K562 (cell line): Measurements from ENCODE around the gene LRP1B. TPM values are rescaled to one million over a fixed set of nuclear protein-coding genes. Genes with fewer than 3 reads are reported as not detected.

Experiments
- ATAC-seq: fragments of 200-7000 bp; cut with Tn5 transposase; 3 replicates; pipeline ENCODE4 v1.9.1; 2020; ENCODE audit warnings: moderate library complexity
- BruUV-seq: library from RNA; stranded (reverse); fragments of 400-500 nt; replicated peaks from 2 replicates; lab custom pipeline; 2021; lab: Mats Ljungman, UMichigan
- CTCF ChIA-PET: fragments of 300-600 bp; formaldehyde crosslinking; extraction: SDS; loops from one replicate; lab custom pipeline; 2021; ENCODE audit warnings: low intra/inter-chr PET ratio; lab: Yijun Ruan, JAX
- POLR2A ChIA-PET: fragments of 300-600, 350-650 bp; sonication (Branson Sonifier 250); formaldehyde crosslinking; extraction: SDS; loops from one replicate; lab custom pipeline; 2021; ENCODE audit warnings: antibody characterized with exemption, inconsistent platforms; lab: Yijun Ruan, JAX
- DNase-seq, 4 experiments: peaks; one replicate each; pipeline versions ENCODE4 v3.0.0 to v3.0.0-alpha.2; 2011 to 2018; ENCODE audit warnings: low spot score in 3 of 4, mixed read lengths in 3 of 4; ENCODE audit errors: extremely low read depth in 1 of 4
- FAIRE-seq: peaks from 2 replicates; lab custom pipeline; 2011; peaks lifted over from hg19 to GRCh38; lab: Jason Lieb, UNC
- H2AFZ ChIP-seq: 2 replicates; pipeline ENCODE4 v1.6.0; 2011; ENCODE audit warnings: low read depth, low read length, control low read depth, inconsistent platforms
- H3K27ac ChIP-seq: fragments of 200-600 bp; 3 replicates; pipeline ENCODE4 v1.8.0; 2011; ENCODE audit warnings: low read depth, mild to moderate bottlenecking, control low read depth, inconsistent platforms, low read length, moderate library complexity, mixed read lengths; ENCODE audit errors: extremely low read depth
- H3K27me3 ChIP-seq, 2 experiments: fragments of 300-600 bp in 1 of 2; 2 replicates in 1 of 2; 3 replicates in 1 of 2; pipeline versions ENCODE4 v1.6.0 to v1.8.0; 2011; ENCODE audit warnings: inconsistent platforms in 2 of 2, low read length in 2 of 2, mild to moderate bottlenecking in 1 of 2, mixed read lengths in 1 of 2, moderate library complexity in 1 of 2; ENCODE audit not compliant: control insufficient read depth in 2 of 2, insufficient read depth in 2 of 2
- H3K36me3 ChIP-seq: fragments of 300-600 bp; 3 replicates; pipeline ENCODE4 v1.8.0; 2011; ENCODE audit warnings: mild to moderate bottlenecking, low read length, inconsistent platforms; ENCODE audit not compliant: control insufficient read depth, insufficient read depth
- H3K4me1 ChIP-seq, 2 experiments: fragments of 200-600 bp in 1 of 2; replicated peaks in 1 of 2; 2 replicates in 1 of 2; 3 replicates in 1 of 2; pipeline versions ENCODE4 v1.5.1 to v1.8.0; 2011; ENCODE audit warnings: inconsistent platforms in 2 of 2, low read length in 2 of 2, mild to moderate bottlenecking in 1 of 2, mixed read lengths in 1 of 2, moderate library complexity in 1 of 2; ENCODE audit not compliant: control insufficient read depth in 2 of 2, insufficient read depth in 2 of 2
- H3K4me2 ChIP-seq: 2 replicates; pipeline ENCODE4 v1.6.1; 2011; ENCODE audit warnings: low read length, control low read depth, inconsistent platforms, mixed read lengths; ENCODE audit not compliant: insufficient read depth
- H3K4me3 ChIP-seq: fragments of 200-600 bp; sonication (generic), shearing (Covaris generic); 2 replicates; pipeline ENCODE4 v1.5.1; 2016; ENCODE audit warnings: control low read depth, inconsistent platforms
- H3K79me2 ChIP-seq: fragments of 200-600 bp; 3 replicates; pipeline ENCODE4 v1.8.0; 2011; ENCODE audit warnings: low read length, inconsistent platforms; ENCODE audit not compliant: control insufficient read depth, insufficient read depth
- H3K9ac ChIP-seq, 2 experiments: 2 replicates each; pipeline versions ENCODE4 v1.6.0 to v1.6.1; 2011; ENCODE audit warnings: low read depth in 2 of 2, low read length in 2 of 2, control low read depth in 1 of 2, inconsistent platforms in 1 of 2, mild to moderate bottlenecking in 1 of 2, mixed read lengths in 1 of 2; ENCODE audit not compliant: insufficient read depth in 1 of 2
- H3K9me1 ChIP-seq: one replicate; pipeline ENCODE4 v1.6.0; 2011; ENCODE audit warnings: inconsistent platforms, mild to moderate bottlenecking, low read length, moderate library complexity; ENCODE audit not compliant: control insufficient read depth, insufficient read depth
- H3K9me3 ChIP-seq: replicated peaks from 2 replicates; pipeline ENCODE4 v1.5.1; 2011; ENCODE audit warnings: low read depth, low read length, inconsistent platforms; ENCODE audit not compliant: control insufficient read depth, insufficient read depth
- H4K20me1 ChIP-seq: replicated peaks from 2 replicates; pipeline ENCODE4 v1.6.1; 2011; ENCODE audit warnings: low read length, inconsistent platforms, mixed read lengths; ENCODE audit not compliant: control insufficient read depth, insufficient read depth
- BHLHE40 ChIP-seq: IDR thresholded peaks from 2 replicates; pipeline ENCODE4 v1.6.1; 2011; ENCODE audit warnings: low read length, improper control_type of control experiment
- CCNT2 ChIP-seq: IDR thresholded peaks from 2 replicates; pipeline ENCODE4 v1.6.1; 2011; ENCODE audit warnings: borderline replicate concordance, low read depth, mild to moderate bottlenecking, moderate library complexity, mixed read lengths, low read length; ENCODE audit not compliant: insufficient read length; ENCODE audit errors: extremely low read depth
- ERF ChIP-seq: fragments of 450-650 bp; formaldehyde crosslinking; IDR thresholded peaks from 2 replicates; pipeline ENCODE4 v1.4.0; 2020; ENCODE audit warnings: mild to moderate bottlenecking, mixed read lengths
- ESRRA ChIP-seq: fragments of 450-650 bp; IDR thresholded peaks from 2 replicates; pipeline ENCODE4 v1.6.1; 2014; ENCODE audit warnings: low read depth, mild to moderate bottlenecking, moderate library complexity, borderline replicate concordance
- ETV1 ChIP-seq: fragments of 450-650 bp; conservative IDR thresholded peaks from 2 replicates; pipeline ENCODE4 v1.6.1; 2016; ENCODE audit warnings: missing genetic modification characterization, control low read depth, low read depth, missing compliant biosample characterization
- HDAC2 ChIP-seq: fragments of 450-650 bp; IDR thresholded peaks from 2 replicates; pipeline ENCODE4 v1.6.1; 2016; ENCODE audit warnings: mild to moderate bottlenecking
- HDAC3 ChIP-seq: fragments of 450-650 bp; IDR thresholded peaks from 2 replicates; pipeline ENCODE4 v1.6.1; 2018; ENCODE audit warnings: borderline replicate concordance, mild to moderate bottlenecking, moderate library complexity; ENCODE audit not compliant: partially characterized antibody
- NEUROD1 ChIP-seq: fragments of 150-350 bp; IDR thresholded peaks from 2 replicates; pipeline ENCODE4 v1.6.1; 2014; ENCODE audit warnings: borderline replicate concordance, low read length, low read depth; ENCODE audit not compliant: partially characterized antibody
- POLR2G ChIP-seq: fragments of 200-400 bp; formaldehyde crosslinking; IDR thresholded peaks from 2 replicates; pipeline ENCODE4 v1.6.1; 2017; ENCODE audit warnings: low read depth, mild to moderate bottlenecking, antibody characterized with exemption, low read length, moderate library complexity
- TEAD1 ChIP-seq, 2 experiments: fragments of 450-650 bp in 1 of 2; sonication (generic) in 1 of 2; formaldehyde crosslinking; IDR thresholded peaks; 2 replicates each; pipeline versions ENCODE4 v1.4.0 to v1.8.0; 2020 to 2022; ENCODE audit warnings: mild to moderate bottlenecking in 2 of 2, missing genetic modification reagents in 1 of 2
- THRAP3 ChIP-seq: fragments of 450-650 bp; IDR thresholded peaks from 2 replicates; pipeline ENCODE4 v1.6.1; 2016; ENCODE audit warnings: mild to moderate bottlenecking, inconsistent platforms, borderline replicate concordance
- TOE1 ChIP-seq, 2 experiments: fragments of 450-650 bp in 1 of 2; sonication (generic) in 1 of 2; formaldehyde crosslinking in 1 of 2; IDR thresholded peaks; 2 replicates each; pipeline versions ENCODE4 v1.7.1 to v1.8.0; 2016 to 2022; ENCODE audit warnings: borderline replicate concordance in 2 of 2, mild to moderate bottlenecking in 2 of 2, antibody characterized with exemption in 1 of 2, inconsistent platforms in 1 of 2, low read depth in 1 of 2, missing genetic modification reagents in 1 of 2, moderate library complexity in 1 of 2
- ZBTB1 ChIP-seq: sonication (generic); formaldehyde crosslinking; IDR thresholded peaks from 2 replicates; pipeline ENCODE4 v1.8.1; 2023; ENCODE audit warnings: missing genetic modification reagents, low read depth, mild to moderate bottlenecking, borderline replicate concordance
- WGBS: fragments of 100-300 bp; shearing (Covaris generic); methylation state at CpG from one replicate; pipeline ENCODE4 v1.1.6; 2016; ENCODE audit warnings: low coverage, mixed read lengths; ENCODE audit not compliant: insufficient coverage; ENCODE audit errors: missing lambda C conversion rate; 5-methylcytosine and 5-hydroxymethylcytosine counted together
- in situ Hi-C: fragments of 300-500 bp; cut with MboI; formaldehyde crosslinking; loops from 4 replicates; pipeline ENCODE4 v1.15.0; 2018; ENCODE audit warnings: inconsistent platforms, mixed read lengths
- intact Hi-C: fragments of 100-400 bp; cut with micrococcal nuclease; formaldehyde crosslinking; loops from 2 replicates; pipeline ENCODE4 v1.14.2; 2022
- polyA plus RNA-seq, 8 experiments: library from polyadenylated mRNA; depleted of rRNA in 4 of 8; stranded (reverse) in 5 of 8; unstranded in 3 of 8; fragments of >200 nt; fragmentation: Nextera tagmentation in 2 of 8; fragmentation: Illumina TruSeq in 1 of 8; extraction: Ambion mirVana in 2 of 8; extraction: Trizol in 1 of 8; gene quantifications; 2 replicates each; pipeline versions ENCODE4 v1.2.1 to v1.2.3, GENCODE V29; 2011 to 2014; ENCODE audit warnings: inconsistent platforms in 1 of 8, missing spikeins in 1 of 8
- total RNA-seq, 7 experiments: library from RNA; depleted of rRNA in 6 of 7; stranded (reverse); fragments of >200 nt in 6 of 7; fragmentation: Illumina TruSeq in 2 of 7; extraction: Trizol in 2 of 7; gene quantifications; 2 replicates each; pipeline versions ENCODE4 v1.2.1 to v1.2.3, GENCODE V29; 2011 to 2021; ENCODE audit warnings: low replicate concordance in 1 of 7
- TF ChIP-seq, protein P1 (sequence below): IDR thresholded peaks from 2 replicates; pipeline ENCODE4 v1.6.1; 2016; ENCODE audit warnings: missing genetic modification characterization, missing compliant biosample characterization

The LRP1B gene
- total and polyA plus RNA-seq, 9 of the 15 experiments (the other 6 are each of a cell fraction or from before 2014, with no cell fraction given), result not detected

- WGBS, result 0% methylated on average over 2 of the region's 2 CpGs
- Histone ChIP-seq H3K9ac (no peak overlapping the region), H3K9me1 (no peaks in the 10 kb centered on the region), H3K27me3 (no peaks in the 10 kb centered on the region), H3K4me3 (no peak overlapping the region), H2AFZ (no peak overlapping the region), H4K20me1 (no peaks in the 10 kb centered on the region), H3K79me2 (no peaks in the 10 kb centered on the region), H3K27ac (no peak overlapping the region), H3K4me2 (no peak overlapping the region), H3K9me3 (no peaks in the 10 kb centered on the region), H3K4me1 (no peaks in the 10 kb centered on the region), H3K36me3 (no peaks in the 10 kb centered on the region)
- intact Hi-C loops (no loop called here), in situ Hi-C loops (no loop called here)
- ATAC-seq, result no peak
- no peak for DNase-seq
- ChIA-PET POLR2A (no interaction called here), CTCF (no interaction called here)
- no peak for FAIRE-seq
- no TSS peak for BruUV-seq
- TF ChIP-seq NEUROD1 (no peak), ZBTB1 (CRISPR knock-in tag) (no peak), BHLHE40 (no peak), CCNT2 (no peak), ERF (CRISPR knock-in tag) (no peak), ESRRA (no peak)
These were observed 1413.3 kb downstream of the LRP1B start for GRCh38 chr2:140717481-140717880.

DNA sequence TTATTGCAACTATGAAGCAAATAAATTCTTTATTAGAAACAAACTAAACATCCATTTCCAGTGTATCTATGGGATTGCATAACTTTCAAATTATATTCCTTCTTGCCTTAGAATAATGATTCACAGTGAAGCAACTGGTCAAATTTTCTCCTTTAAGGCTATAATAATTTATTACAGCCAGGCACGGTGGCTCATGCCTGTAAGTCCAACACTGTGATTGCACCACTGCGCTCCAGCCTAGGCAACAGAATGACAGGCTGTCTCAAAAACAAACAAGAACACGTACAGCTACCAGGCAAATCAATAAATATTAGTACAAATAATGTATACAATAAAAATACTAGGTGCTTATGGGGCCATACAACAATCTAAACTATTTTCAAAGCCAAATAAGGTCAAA is 1416.2 kb downstream of the LRP1B start:
- Histone ChIP-seq H4K20me1 (no peaks in the 10 kb centered on the region), H3K36me3 (no peaks in the 10 kb centered on the region), H3K4me3 (no peak overlapping the region), H3K27me3 (no peaks in the 10 kb centered on the region), H3K4me2 (no peak overlapping the region), H2AFZ (no peak overlapping the region), H3K79me2 (no peaks in the 10 kb centered on the region), H3K27ac (no peak overlapping the region), H3K4me1 (no peaks in the 10 kb centered on the region), H3K9ac (no peak overlapping the region), H3K9me1 (no peaks in the 10 kb centered on the region), H3K9me3 (no peaks in the 10 kb centered on the region)
- in situ Hi-C loops (no loop called here), intact Hi-C loops (no loop called here)
- BruUV-seq, result no TSS peak
- ATAC-seq (no peak), DNase-seq (no peak), FAIRE-seq (no peak)
- CTCF ChIA-PET, result no interaction called here
- 0% methylated on average over 3 of the region's 3 CpGs for WGBS
- POLR2A ChIA-PET, result no interaction called here
- TF ChIP-seq THRAP3 (no peak), TOE1 (IDR thresholded peaks at IDR 0.05; ENCODE audit: borderline replicate concordance) (no peak), TOE1 (CRISPR knock-in tag; IDR thresholded peaks at IDR 0.05; ENCODE audit: borderline replicate concordance, low read depth) (no peak), TEAD1 (CRISPR knock-in tag; IDR thresholded peaks at IDR 0.05) (no peak), ETV1 (tag) (no peak), POLR2G (no peak), HDAC2 (no peak), HDAC3 (no peak)
- TF ChIP-seq, protein P1, sequence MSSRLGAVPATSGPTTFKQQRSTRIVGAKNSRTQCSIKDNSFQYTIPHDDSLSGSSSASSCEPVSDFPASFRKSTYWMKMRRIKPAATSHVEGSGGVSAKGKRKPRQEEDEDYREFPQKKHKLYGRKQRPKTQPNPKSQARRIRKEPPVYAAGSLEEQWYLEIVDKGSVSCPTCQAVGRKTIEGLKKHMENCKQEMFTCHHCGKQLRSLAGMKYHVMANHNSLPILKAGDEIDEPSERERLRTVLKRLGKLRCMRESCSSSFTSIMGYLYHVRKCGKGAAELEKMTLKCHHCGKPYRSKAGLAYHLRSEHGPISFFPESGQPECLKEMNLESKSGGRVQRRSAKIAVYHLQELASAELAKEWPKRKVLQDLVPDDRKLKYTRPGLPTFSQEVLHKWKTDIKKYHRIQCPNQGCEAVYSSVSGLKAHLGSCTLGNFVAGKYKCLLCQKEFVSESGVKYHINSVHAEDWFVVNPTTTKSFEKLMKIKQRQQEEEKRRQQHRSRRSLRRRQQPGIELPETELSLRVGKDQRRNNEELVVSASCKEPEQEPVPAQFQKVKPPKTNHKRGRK (tag), result no peak
